GM23338 (cell line): ENCODE results near the gene NT5DC3.

Experiments
- CREB1 ChIP-seq: fragments of 250-450 bp; sonication (Bioruptor Pico); IDR thresholded peaks from 2 replicates; pipeline ENCODE4 v1.5.0; 2020; ENCODE audit warnings: low read depth, mild to moderate bottlenecking, moderate library complexity
- EZH2 ChIP-seq: fragments of 200-600 bp; sonication (generic); IDR thresholded peaks from one replicate; pipeline ENCODE4 v1.8.0; 2017; ENCODE audit warnings: antibody characterized with exemption, mild to moderate bottlenecking, low read depth; ENCODE audit not compliant: unreplicated experiment
- EZH2phosphoT487 ChIP-seq: fragments of 200-600 bp; sonication (generic); IDR thresholded peaks from one replicate; pipeline ENCODE4 v1.8.1; 2018; ENCODE audit warnings: antibody characterized with exemption; ENCODE audit not compliant: unreplicated experiment
- JUNB ChIP-seq: IDR thresholded peaks from one replicate; pipeline ENCODE4 v1.6.1; 2016; ENCODE audit warnings: antibody characterized with exemption; ENCODE audit not compliant: unreplicated experiment
- NANOG ChIP-seq: IDR thresholded peaks from 2 replicates; pipeline ENCODE4 v1.6.1; 2016; ENCODE audit warnings: antibody characterized with exemption, borderline replicate concordance
- POLR2AphosphoS5 ChIP-seq: IDR thresholded peaks from 2 replicates; pipeline ENCODE4 v1.6.1; 2016; ENCODE audit warnings: antibody characterized with exemption, low read depth
- ZNF331 ChIP-seq: fragments of 250-450 bp; sonication (Bioruptor Pico); IDR thresholded peaks from 2 replicates; pipeline ENCODE4 v1.5.0; 2020; ENCODE audit warnings: low read depth, mild to moderate bottlenecking, moderate library complexity
- TF ChIP-seq, protein P1 (sequence below), 2 experiments: fragments of 200-600 bp in 1 of 2; sonication (generic) in 1 of 2; conservative IDR thresholded peaks; 2 replicates each; pipeline versions ENCODE4 v1.5.1 to v1.6.1; 2016 to 2017; ENCODE audit warnings: antibody characterized with exemption in 2 of 2, low read depth in 2 of 2, mild to moderate bottlenecking in 2 of 2, moderate library complexity in 1 of 2
- TF ChIP-seq, protein P2 (sequence below): fragments of 250-450 bp; sonication (Bioruptor Pico); IDR thresholded peaks from 2 replicates; pipeline ENCODE4 v1.5.0; 2020; ENCODE audit warnings: mild to moderate bottlenecking, moderate library complexity
- TF ChIP-seq, protein P3 (sequence below): IDR thresholded peaks from one replicate; pipeline ENCODE4 v1.6.1; 2018; ENCODE audit warnings: antibody characterized with exemption; ENCODE audit not compliant: unreplicated experiment
- TF ChIP-seq, protein P4 (sequence below): IDR thresholded peaks from 2 replicates; pipeline ENCODE4 v1.6.1; 2016; ENCODE audit warnings: antibody characterized with exemption

DNA sequence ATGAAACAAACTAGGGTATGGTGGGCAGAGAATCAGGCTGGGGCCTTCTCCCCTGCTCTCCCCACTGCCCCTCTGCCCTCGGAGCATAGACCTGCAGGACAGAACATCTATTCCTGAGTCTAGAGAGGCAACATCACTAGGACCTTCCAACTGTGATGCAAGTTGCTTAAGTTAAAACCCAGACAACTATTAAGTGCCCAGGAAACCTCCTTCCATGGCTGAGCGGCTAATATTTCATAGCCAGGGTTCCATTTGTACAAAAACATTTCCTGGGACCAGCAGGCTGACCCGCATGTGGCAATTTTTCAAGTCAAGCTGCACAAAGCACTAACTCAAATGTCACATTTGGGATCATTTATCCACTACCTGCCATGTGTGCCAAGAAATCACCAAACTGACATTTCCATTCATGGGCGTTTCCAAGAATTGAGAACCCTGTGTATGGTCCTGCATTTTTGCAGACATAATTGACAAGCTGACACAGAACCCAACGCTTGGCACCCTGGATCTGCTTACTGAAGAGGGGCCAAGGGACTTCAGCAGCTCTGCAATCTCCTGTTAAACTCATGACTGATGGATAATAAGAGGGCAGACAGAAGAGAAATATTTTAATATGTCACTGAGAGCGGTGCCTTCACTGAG, 32.7 kb downstream of the NT5DC3 start:
- TF ChIP-seq, protein P1, sequence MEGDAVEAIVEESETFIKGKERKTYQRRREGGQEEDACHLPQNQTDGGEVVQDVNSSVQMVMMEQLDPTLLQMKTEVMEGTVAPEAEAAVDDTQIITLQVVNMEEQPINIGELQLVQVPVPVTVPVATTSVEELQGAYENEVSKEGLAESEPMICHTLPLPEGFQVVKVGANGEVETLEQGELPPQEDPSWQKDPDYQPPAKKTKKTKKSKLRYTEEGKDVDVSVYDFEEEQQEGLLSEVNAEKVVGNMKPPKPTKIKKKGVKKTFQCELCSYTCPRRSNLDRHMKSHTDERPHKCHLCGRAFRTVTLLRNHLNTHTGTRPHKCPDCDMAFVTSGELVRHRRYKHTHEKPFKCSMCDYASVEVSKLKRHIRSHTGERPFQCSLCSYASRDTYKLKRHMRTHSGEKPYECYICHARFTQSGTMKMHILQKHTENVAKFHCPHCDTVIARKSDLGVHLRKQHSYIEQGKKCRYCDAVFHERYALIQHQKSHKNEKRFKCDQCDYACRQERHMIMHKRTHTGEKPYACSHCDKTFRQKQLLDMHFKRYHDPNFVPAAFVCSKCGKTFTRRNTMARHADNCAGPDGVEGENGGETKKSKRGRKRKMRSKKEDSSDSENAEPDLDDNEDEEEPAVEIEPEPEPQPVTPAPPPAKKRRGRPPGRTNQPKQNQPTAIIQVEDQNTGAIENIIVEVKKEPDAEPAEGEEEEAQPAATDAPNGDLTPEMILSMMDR (conservative IDR thresholded peaks at IDR 0.05; ENCODE audit: low read depth in 2 of 2), result no peak
- TF ChIP-seq, protein P2, sequence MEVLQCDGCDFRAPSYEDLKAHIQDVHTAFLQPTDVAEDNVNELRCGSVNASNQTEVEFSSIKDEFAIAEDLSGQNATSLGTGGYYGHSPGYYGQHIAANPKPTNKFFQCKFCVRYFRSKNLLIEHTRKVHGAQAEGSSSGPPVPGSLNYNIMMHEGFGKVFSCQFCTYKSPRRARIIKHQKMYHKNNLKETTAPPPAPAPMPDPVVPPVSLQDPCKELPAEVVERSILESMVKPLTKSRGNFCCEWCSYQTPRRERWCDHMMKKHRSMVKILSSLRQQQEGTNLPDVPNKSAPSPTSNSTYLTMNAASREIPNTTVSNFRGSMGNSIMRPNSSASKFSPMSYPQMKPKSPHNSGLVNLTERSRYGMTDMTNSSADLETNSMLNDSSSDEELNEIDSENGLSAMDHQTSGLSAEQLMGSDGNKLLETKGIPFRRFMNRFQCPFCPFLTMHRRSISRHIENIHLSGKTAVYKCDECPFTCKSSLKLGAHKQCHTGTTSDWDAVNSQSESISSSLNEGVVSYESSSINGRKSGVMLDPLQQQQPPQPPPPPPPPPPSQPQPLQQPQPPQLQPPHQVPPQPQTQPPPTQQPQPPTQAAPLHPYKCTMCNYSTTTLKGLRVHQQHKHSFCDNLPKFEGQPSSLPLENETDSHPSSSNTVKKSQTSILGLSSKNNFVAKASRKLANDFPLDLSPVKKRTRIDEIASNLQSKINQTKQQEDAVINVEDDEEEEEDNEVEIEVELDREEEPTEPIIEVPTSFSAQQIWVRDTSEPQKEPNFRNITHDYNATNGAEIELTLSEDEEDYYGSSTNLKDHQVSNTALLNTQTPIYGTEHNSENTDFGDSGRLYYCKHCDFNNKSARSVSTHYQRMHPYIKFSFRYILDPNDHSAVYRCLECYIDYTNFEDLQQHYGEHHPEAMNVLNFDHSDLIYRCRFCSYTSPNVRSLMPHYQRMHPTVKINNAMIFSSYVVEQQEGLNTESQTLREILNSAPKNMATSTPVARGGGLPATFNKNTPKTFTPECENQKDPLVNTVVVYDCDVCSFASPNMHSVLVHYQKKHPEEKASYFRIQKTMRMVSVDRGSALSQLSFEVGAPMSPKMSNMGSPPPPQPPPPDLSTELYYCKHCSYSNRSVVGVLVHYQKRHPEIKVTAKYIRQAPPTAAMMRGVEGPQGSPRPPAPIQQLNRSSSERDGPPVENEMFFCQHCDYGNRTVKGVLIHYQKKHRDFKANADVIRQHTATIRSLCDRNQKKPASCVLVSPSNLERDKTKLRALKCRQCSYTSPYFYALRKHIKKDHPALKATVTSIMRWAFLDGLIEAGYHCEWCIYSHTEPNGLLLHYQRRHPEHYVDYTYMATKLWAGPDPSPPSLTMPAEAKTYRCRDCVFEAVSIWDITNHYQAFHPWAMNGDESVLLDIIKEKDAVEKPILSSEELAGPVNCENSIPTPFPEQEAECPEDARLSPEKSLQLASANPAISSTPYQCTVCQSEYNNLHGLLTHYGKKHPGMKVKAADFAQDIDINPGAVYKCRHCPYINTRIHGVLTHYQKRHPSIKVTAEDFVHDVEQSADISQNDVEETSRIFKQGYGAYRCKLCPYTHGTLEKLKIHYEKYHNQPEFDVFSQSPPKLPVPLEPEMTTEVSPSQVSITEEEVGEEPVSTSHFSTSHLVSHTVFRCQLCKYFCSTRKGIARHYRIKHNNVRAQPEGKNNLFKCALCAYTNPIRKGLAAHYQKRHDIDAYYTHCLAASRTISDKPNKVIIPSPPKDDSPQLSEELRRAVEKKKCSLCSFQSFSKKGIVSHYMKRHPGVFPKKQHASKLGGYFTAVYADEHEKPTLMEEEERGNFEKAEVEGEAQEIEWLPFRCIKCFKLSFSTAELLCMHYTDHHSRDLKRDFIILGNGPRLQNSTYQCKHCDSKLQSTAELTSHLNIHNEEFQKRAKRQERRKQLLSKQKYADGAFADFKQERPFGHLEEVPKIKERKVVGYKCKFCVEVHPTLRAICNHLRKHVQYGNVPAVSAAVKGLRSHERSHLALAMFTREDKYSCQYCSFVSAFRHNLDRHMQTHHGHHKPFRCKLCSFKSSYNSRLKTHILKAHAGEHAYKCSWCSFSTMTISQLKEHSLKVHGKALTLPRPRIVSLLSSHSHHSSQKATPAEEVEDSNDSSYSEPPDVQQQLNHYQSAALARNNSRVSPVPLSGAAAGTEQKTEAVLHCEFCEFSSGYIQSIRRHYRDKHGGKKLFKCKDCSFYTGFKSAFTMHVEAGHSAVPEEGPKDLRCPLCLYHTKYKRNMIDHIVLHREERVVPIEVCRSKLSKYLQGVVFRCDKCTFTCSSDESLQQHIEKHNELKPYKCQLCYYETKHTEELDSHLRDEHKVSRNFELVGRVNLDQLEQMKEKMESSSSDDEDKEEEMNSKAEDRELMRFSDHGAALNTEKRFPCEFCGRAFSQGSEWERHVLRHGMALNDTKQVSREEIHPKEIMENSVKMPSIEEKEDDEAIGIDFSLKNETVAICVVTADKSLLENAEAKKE (CRISPR knock-in tag), result no peak
- TF ChIP-seq POLR2AphosphoS5 (no peak), CREB1 (CRISPR knock-in tag) (no peak), EZH2phosphoT487 (no peak), EZH2 (no peak), JUNB (no peak), ZNF331 (CRISPR knock-in tag) (no peak), NANOG (no peak)
- TF ChIP-seq, protein P3, sequence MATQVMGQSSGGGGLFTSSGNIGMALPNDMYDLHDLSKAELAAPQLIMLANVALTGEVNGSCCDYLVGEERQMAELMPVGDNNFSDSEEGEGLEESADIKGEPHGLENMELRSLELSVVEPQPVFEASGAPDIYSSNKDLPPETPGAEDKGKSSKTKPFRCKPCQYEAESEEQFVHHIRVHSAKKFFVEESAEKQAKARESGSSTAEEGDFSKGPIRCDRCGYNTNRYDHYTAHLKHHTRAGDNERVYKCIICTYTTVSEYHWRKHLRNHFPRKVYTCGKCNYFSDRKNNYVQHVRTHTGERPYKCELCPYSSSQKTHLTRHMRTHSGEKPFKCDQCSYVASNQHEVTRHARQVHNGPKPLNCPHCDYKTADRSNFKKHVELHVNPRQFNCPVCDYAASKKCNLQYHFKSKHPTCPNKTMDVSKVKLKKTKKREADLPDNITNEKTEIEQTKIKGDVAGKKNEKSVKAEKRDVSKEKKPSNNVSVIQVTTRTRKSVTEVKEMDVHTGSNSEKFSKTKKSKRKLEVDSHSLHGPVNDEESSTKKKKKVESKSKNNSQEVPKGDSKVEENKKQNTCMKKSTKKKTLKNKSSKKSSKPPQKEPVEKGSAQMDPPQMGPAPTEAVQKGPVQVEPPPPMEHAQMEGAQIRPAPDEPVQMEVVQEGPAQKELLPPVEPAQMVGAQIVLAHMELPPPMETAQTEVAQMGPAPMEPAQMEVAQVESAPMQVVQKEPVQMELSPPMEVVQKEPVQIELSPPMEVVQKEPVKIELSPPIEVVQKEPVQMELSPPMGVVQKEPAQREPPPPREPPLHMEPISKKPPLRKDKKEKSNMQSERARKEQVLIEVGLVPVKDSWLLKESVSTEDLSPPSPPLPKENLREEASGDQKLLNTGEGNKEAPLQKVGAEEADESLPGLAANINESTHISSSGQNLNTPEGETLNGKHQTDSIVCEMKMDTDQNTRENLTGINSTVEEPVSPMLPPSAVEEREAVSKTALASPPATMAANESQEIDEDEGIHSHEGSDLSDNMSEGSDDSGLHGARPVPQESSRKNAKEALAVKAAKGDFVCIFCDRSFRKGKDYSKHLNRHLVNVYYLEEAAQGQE, result no peak
- TF ChIP-seq, protein P4, sequence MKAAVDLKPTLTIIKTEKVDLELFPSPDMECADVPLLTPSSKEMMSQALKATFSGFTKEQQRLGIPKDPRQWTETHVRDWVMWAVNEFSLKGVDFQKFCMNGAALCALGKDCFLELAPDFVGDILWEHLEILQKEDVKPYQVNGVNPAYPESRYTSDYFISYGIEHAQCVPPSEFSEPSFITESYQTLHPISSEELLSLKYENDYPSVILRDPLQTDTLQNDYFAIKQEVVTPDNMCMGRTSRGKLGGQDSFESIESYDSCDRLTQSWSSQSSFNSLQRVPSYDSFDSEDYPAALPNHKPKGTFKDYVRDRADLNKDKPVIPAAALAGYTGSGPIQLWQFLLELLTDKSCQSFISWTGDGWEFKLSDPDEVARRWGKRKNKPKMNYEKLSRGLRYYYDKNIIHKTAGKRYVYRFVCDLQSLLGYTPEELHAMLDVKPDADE, result no peak
